H1 (cell line): ENCODE measurements around the gene AHI1. TPM values are rescaled to one million over a fixed set of nuclear protein-coding genes. Genes with fewer than 3 reads are reported as not detected.

ENCODE experiments used
- ATF3 ChIP-seq: IDR thresholded peaks from 2 replicates; pipeline ENCODE4 v1.6.1; 2011; ENCODE audit warnings: low read depth, mild to moderate bottlenecking, low read length; ENCODE audit not compliant: insufficient read depth
- EGR1 ChIP-seq: IDR thresholded peaks from 2 replicates; pipeline ENCODE4 v1.6.1; 2011; ENCODE audit warnings: low read depth, low read length, borderline replicate concordance
- EZH2 ChIP-seq: fragments of 200-600 bp; sonication (generic); IDR thresholded peaks from 2 replicates; pipeline ENCODE4 v1.7.1; 2012; ENCODE audit warnings: low read depth, mild to moderate bottlenecking, moderate library complexity, low read length, inconsistent platforms; ENCODE audit not compliant: severe bottlenecking
- HDAC6 ChIP-seq: IDR thresholded peaks from one replicate; pipeline ENCODE4 v1.7.1; 2012; ENCODE audit warnings: low read depth, mild to moderate bottlenecking, inconsistent platforms, low read length, moderate library complexity
- KDM5A ChIP-seq: fragments of 200-600 bp; IDR thresholded peaks from 2 replicates; pipeline ENCODE4 v1.7.1; 2012; ENCODE audit warnings: mild to moderate bottlenecking, low read length, inconsistent platforms, mixed read lengths
- TAF7 ChIP-seq: optimal IDR thresholded peaks from 2 replicates; pipeline ENCODE3; 2011; ENCODE audit warnings: low read depth, mild to moderate bottlenecking, inconsistent platforms, low read length, moderate library complexity, borderline replicate concordance
- TEAD4 ChIP-seq: IDR thresholded peaks from 2 replicates; pipeline ENCODE4 v1.6.1; 2012; ENCODE audit warnings: low read depth, low read length, inconsistent platforms, mixed read lengths
- polyA plus RNA-seq, 7 experiments: library from polyadenylated mRNA; depleted of rRNA in 3 of 7; stranded (reverse) in 5 of 7; unstranded in 2 of 7; fragments of >200 nt in 5 of 7; fragments of 200-250 nt in 2 of 7; gene quantifications; 1 replicate in 5 of 7; 2 replicates in 1 of 7; 4 replicates in 1 of 7; pipeline versions ENCODE4 v1.2.1 to v1.2.3, GENCODE V29; 2011 to 2013; ENCODE audit warnings: missing spikeins in 2 of 7, mixed read lengths in 2 of 7
- total RNA-seq: library from RNA; stranded (reverse); fragmentation: NEBNext Ultra II Directional; extraction: Animal tissue kit (Norgen Biotek cat#: 25700); gene quantifications from 2 replicates; pipeline ENCODE4 v1.2.1, GENCODE V29; 2021
- TF ChIP-seq, protein P1 (sequence below): IDR thresholded peaks from 2 replicates; pipeline ENCODE4 v1.6.1; 2011; ENCODE audit warnings: low read length, improper control_type of control experiment
- TF ChIP-seq, protein P2 (sequence below): fragments of 300-600 bp; sonication (generic); IDR thresholded peaks from 2 replicates; pipeline ENCODE4 v1.7.1; 2012; ENCODE audit warnings: low read length, moderate library complexity, mild to moderate bottlenecking, inconsistent platforms; ENCODE audit not compliant: insufficient replicate concordance

The AHI1 gene
- total and polyA plus RNA-seq, 2 of the 8 experiments (the other 6 are each of a cell fraction or from before 2014, with no cell fraction given), result 4.2 to 19.6 TPM

DNA sequence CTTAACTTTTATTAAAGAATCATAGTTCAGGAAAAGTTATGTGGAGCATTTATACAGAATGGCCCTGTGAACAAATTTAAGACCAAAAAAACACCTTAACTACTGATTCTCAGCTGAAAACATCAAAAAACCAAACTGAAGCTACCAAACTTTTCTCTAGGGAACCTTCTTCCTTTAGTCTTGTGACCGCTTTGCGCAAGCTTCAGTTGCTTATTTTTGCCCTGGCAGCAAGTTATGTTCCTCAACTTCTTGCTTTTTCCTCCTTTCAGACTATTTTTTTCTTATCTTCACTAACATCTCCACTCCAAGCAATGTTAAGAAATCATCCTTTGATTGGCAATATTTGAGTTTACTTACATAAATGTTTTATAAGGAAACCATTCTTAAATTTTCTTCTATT is 216.3 kb downstream of the AHI1 start (continued):
- TF ChIP-seq EGR1 (no peak), TAF7 (no peak), HDAC6 (no peak), KDM5A (no peak), TEAD4 (no peak), EZH2 (no peak), ATF3 (no peak)
- TF ChIP-seq, protein P1, sequence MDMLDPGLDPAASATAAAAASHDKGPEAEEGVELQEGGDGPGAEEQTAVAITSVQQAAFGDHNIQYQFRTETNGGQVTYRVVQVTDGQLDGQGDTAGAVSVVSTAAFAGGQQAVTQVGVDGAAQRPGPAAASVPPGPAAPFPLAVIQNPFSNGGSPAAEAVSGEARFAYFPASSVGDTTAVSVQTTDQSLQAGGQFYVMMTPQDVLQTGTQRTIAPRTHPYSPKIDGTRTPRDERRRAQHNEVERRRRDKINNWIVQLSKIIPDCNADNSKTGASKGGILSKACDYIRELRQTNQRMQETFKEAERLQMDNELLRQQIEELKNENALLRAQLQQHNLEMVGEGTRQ, result no peak
- TF ChIP-seq, protein P2, sequence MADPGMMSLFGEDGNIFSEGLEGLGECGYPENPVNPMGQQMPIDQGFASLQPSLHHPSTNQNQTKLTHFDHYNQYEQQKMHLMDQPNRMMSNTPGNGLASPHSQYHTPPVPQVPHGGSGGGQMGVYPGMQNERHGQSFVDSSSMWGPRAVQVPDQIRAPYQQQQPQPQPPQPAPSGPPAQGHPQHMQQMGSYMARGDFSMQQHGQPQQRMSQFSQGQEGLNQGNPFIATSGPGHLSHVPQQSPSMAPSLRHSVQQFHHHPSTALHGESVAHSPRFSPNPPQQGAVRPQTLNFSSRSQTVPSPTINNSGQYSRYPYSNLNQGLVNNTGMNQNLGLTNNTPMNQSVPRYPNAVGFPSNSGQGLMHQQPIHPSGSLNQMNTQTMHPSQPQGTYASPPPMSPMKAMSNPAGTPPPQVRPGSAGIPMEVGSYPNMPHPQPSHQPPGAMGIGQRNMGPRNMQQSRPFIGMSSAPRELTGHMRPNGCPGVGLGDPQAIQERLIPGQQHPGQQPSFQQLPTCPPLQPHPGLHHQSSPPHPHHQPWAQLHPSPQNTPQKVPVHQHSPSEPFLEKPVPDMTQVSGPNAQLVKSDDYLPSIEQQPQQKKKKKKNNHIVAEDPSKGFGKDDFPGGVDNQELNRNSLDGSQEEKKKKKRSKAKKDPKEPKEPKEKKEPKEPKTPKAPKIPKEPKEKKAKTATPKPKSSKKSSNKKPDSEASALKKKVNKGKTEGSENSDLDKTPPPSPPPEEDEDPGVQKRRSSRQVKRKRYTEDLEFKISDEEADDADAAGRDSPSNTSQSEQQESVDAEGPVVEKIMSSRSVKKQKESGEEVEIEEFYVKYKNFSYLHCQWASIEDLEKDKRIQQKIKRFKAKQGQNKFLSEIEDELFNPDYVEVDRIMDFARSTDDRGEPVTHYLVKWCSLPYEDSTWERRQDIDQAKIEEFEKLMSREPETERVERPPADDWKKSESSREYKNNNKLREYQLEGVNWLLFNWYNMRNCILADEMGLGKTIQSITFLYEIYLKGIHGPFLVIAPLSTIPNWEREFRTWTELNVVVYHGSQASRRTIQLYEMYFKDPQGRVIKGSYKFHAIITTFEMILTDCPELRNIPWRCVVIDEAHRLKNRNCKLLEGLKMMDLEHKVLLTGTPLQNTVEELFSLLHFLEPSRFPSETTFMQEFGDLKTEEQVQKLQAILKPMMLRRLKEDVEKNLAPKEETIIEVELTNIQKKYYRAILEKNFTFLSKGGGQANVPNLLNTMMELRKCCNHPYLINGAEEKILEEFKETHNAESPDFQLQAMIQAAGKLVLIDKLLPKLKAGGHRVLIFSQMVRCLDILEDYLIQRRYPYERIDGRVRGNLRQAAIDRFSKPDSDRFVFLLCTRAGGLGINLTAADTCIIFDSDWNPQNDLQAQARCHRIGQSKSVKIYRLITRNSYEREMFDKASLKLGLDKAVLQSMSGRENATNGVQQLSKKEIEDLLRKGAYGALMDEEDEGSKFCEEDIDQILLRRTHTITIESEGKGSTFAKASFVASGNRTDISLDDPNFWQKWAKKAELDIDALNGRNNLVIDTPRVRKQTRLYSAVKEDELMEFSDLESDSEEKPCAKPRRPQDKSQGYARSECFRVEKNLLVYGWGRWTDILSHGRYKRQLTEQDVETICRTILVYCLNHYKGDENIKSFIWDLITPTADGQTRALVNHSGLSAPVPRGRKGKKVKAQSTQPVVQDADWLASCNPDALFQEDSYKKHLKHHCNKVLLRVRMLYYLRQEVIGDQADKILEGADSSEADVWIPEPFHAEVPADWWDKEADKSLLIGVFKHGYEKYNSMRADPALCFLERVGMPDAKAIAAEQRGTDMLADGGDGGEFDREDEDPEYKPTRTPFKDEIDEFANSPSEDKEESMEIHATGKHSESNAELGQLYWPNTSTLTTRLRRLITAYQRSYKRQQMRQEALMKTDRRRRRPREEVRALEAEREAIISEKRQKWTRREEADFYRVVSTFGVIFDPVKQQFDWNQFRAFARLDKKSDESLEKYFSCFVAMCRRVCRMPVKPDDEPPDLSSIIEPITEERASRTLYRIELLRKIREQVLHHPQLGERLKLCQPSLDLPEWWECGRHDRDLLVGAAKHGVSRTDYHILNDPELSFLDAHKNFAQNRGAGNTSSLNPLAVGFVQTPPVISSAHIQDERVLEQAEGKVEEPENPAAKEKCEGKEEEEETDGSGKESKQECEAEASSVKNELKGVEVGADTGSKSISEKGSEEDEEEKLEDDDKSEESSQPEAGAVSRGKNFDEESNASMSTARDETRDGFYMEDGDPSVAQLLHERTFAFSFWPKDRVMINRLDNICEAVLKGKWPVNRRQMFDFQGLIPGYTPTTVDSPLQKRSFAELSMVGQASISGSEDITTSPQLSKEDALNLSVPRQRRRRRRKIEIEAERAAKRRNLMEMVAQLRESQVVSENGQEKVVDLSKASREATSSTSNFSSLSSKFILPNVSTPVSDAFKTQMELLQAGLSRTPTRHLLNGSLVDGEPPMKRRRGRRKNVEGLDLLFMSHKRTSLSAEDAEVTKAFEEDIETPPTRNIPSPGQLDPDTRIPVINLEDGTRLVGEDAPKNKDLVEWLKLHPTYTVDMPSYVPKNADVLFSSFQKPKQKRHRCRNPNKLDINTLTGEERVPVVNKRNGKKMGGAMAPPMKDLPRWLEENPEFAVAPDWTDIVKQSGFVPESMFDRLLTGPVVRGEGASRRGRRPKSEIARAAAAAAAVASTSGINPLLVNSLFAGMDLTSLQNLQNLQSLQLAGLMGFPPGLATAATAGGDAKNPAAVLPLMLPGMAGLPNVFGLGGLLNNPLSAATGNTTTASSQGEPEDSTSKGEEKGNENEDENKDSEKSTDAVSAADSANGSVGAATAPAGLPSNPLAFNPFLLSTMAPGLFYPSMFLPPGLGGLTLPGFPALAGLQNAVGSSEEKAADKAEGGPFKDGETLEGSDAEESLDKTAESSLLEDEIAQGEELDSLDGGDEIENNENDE, result no peak
